HL-60 (cell line): ENCODE measurements around the gene DNAJC27.

ENCODE experiments used
- DNase-seq, 2 experiments: peaks; one replicate each; pipeline ENCODE4 v3.0.0-alpha.2; 2010 to 2020; ENCODE audit warnings: low read depth in 1 of 2, low spot score in 1 of 2
- H3K27ac ChIP-seq: fragments of 250-450 bp; sonication (Bioruptor Pico); replicated peaks from 2 replicates; pipeline ENCODE4 v1.5.1; 2020; ENCODE audit warnings: mild to moderate bottlenecking, moderate library complexity
- H3K27me3 ChIP-seq: fragments of 250-450 bp; sonication (Bioruptor Pico); 2 replicates; pipeline ENCODE4 v1.5.1; 2021; ENCODE audit warnings: mild to moderate bottlenecking, moderate library complexity; ENCODE audit not compliant: insufficient read depth, poor library complexity, severe bottlenecking
- H3K4me3 ChIP-seq: replicated peaks from 2 replicates; pipeline ENCODE4 v1.5.1; 2011; ENCODE audit warnings: mild to moderate bottlenecking, control low read depth, low read length; ENCODE audit not compliant: insufficient read depth
- CTCF ChIP-seq: IDR thresholded peaks from one replicate; pipeline ENCODE4 v1.5.1; 2011; ENCODE audit warnings: low read length, control low read depth, inconsistent platforms; ENCODE audit not compliant: insufficient read depth
- GABPA ChIP-seq: IDR thresholded peaks from 2 replicates; pipeline ENCODE4 v1.6.1; 2012; ENCODE audit warnings: low read depth
- POLR2AphosphoS5 ChIP-seq: IDR thresholded peaks from 2 replicates; pipeline ENCODE4 v1.6.1; 2012; ENCODE audit warnings: low read depth
- REST ChIP-seq: IDR thresholded peaks from 2 replicates; pipeline ENCODE4 v1.6.1; 2012; ENCODE audit warnings: low read depth; ENCODE audit not compliant: insufficient replicate concordance
- SPI1 ChIP-seq: IDR thresholded peaks from 2 replicates; pipeline ENCODE4 v1.6.1; 2012; ENCODE audit warnings: low read depth, mild to moderate bottlenecking, borderline replicate concordance

Gene DNAJC27

GRCh38 chr2:24907116-24907515, 64.6 kb downstream of the DNAJC27 start:
- Histone ChIP-seq H3K27ac (no peak overlapping the region), H3K27me3 (no peaks in the 10 kb centered on the region), H3K4me3 (no peak overlapping the region)
- DNase-seq, result no peak
- TF ChIP-seq SPI1 (no peak), REST (no peak), POLR2AphosphoS5 (no peak), CTCF (no peak), GABPA (no peak)

GRCh38 chr2:24906466-24906865, 65.3 kb downstream of the DNAJC27 start:
- DNase-seq, result no peak
- H3K4me3 ChIP-seq, result no peak overlapping the region

More at GRCh38 chr2:24906466-24906865, 65.3 kb downstream of the DNAJC27 start:
- no peak overlapping the region for H3K27ac ChIP-seq
- H3K27me3 ChIP-seq, result no peaks in the 10 kb centered on the region
- TF ChIP-seq CTCF (no peak), REST (no peak)
